Measurements from ENCODE around the gene FANCC. TPM values are rescaled to one million over a fixed set of nuclear protein-coding genes. Genes with fewer than 3 reads are reported as not detected.

FANCC gene
- total RNA-seq, 1 donor from 2014 or later = 22.9 TPM

- no peaks in the 10 kb centered on the region for H3K9me3 Mint-ChIP-seq (ENCODE audit: unreplicated experiment)
- peaks cover 4% of the 10 kb centered on the region for H3K4me1 Mint-ChIP-seq (ENCODE audit: low read depth, unreplicated experiment)
- no peak overlapping the region for H3K27ac Mint-ChIP-seq (ENCODE audit: unreplicated experiment)
- no peaks in the 10 kb centered on the region for H3K27me3 Mint-ChIP-seq (ENCODE audit: unreplicated experiment)
- H3K36me3 Mint-ChIP-seq (ENCODE audit: unreplicated experiment) = no peaks in the 10 kb centered on the region
- no peak for TF ChIP-seq CTCF (IDR thresholded peaks at IDR 0.05; ENCODE audit: partially characterized antibody, unreplicated experiment)
- peak; percentile 21 for DNase-seq
- H3K4me3 Mint-ChIP-seq (ENCODE audit: unreplicated experiment) = no peak overlapping the region
Measured at GRCh38 chr9:95360866-95361265, 43.4 kb upstream of the FANCC start.

- DNase-seq = no peak
- Mint-ChIP-seq H3K4me1 (ENCODE audit: low read depth, unreplicated experiment) (peaks cover 4% of the 10 kb centered on the region), H3K27ac (ENCODE audit: unreplicated experiment) (no peak overlapping the region), H3K4me3 (ENCODE audit: unreplicated experiment) (no peak overlapping the region), H3K9me3 (ENCODE audit: unreplicated experiment) (no peaks in the 10 kb centered on the region), H3K27me3 (ENCODE audit: unreplicated experiment) (no peaks in the 10 kb centered on the region), H3K36me3 (ENCODE audit: unreplicated experiment) (no peaks in the 10 kb centered on the region)
- no peak for TF ChIP-seq CTCF (IDR thresholded peaks at IDR 0.05; ENCODE audit: partially characterized antibody, unreplicated experiment)
Measured at GRCh38 chr9:95357316-95357715, 39.8 kb upstream of the FANCC start.

GRCh38 chr9:95355500-95355899 lies 38.0 kb upstream of the FANCC start:
- no peak overlapping the region for H3K27ac Mint-ChIP-seq (ENCODE audit: unreplicated experiment)
- H3K4me1 Mint-ChIP-seq (ENCODE audit: low read depth, unreplicated experiment) = no peaks in the 10 kb centered on the region
- no peak for TF ChIP-seq CTCF (IDR thresholded peaks at IDR 0.05; ENCODE audit: partially characterized antibody, unreplicated experiment)
- H3K36me3 Mint-ChIP-seq (ENCODE audit: unreplicated experiment) = peaks cover 6% of the 10 kb centered on the region
- H3K27me3 Mint-ChIP-seq (ENCODE audit: unreplicated experiment) = no peaks in the 10 kb centered on the region
- no peak overlapping the region for H3K4me3 Mint-ChIP-seq (ENCODE audit: unreplicated experiment)
- DNase-seq = no peak
- H3K9me3 Mint-ChIP-seq (ENCODE audit: unreplicated experiment) = no peaks in the 10 kb centered on the region

- Mint-ChIP-seq H3K36me3 (ENCODE audit: unreplicated experiment) (peaks cover 9% of the 10 kb centered on the region), H3K4me1 (ENCODE audit: low read depth, unreplicated experiment) (no peaks in the 10 kb centered on the region), H3K9me3 (ENCODE audit: unreplicated experiment) (peaks cover 2% of the 10 kb centered on the region), H3K27ac (ENCODE audit: unreplicated experiment) (no peak overlapping the region), H3K4me3 (ENCODE audit: unreplicated experiment) (no peak overlapping the region), H3K27me3 (ENCODE audit: unreplicated experiment) (peaks cover 13% of the 10 kb centered on the region)
- no peak for DNase-seq
- TF ChIP-seq CTCF (IDR thresholded peaks at IDR 0.05; ENCODE audit: partially characterized antibody, unreplicated experiment) = no peak
Measured at GRCh38 chr9:95351051-95351450, 33.5 kb upstream of the FANCC start.

- no peaks in the 10 kb centered on the region for H3K4me1 Mint-ChIP-seq (ENCODE audit: low read depth, unreplicated experiment)
- peaks cover 9% of the 10 kb centered on the region for H3K36me3 Mint-ChIP-seq (ENCODE audit: unreplicated experiment)
- H3K4me3 Mint-ChIP-seq (ENCODE audit: unreplicated experiment) = no peak overlapping the region
- H3K9me3 Mint-ChIP-seq (ENCODE audit: unreplicated experiment) = peaks cover 2% of the 10 kb centered on the region
- no peak overlapping the region for H3K27ac Mint-ChIP-seq (ENCODE audit: unreplicated experiment)
- H3K27me3 Mint-ChIP-seq (ENCODE audit: unreplicated experiment) = peaks cover 13% of the 10 kb centered on the region
- no peak for DNase-seq
- no peak for TF ChIP-seq CTCF (IDR thresholded peaks at IDR 0.05; ENCODE audit: partially characterized antibody, unreplicated experiment)
Measured at GRCh38 chr9:95350266-95350665, 32.8 kb upstream of the FANCC start.
